T-helper 2 cell treated with Interferon-gamma antibody and Interleukin-4, amounts not matched to agents 5 μg/mL and 100 μg/mL, for 36 hours (primary cell): Measurements from ENCODE around the gene SLC28A1.

Experiments
- DNase-seq: peaks from one replicate; pipeline ENCODE4 v3.0.0; 2021; ENCODE audit warnings: low spot score
- H3K27ac Mint-ChIP-seq: one replicate; pipeline ENCODE4 v1.8.0; 2021; ENCODE audit warnings: mild to moderate bottlenecking, mixed read lengths
- H3K27me3 Mint-ChIP-seq: one replicate; pipeline ENCODE4 v1.8.0; 2021; ENCODE audit warnings: low read depth, mixed read lengths
- H3K36me3 Mint-ChIP-seq: one replicate; pipeline ENCODE4 v1.8.0; 2021; ENCODE audit warnings: low read depth, mixed read lengths
- H3K4me1 Mint-ChIP-seq: one replicate; pipeline ENCODE4 v1.8.0; 2021; ENCODE audit warnings: low read depth, mixed read lengths
- H3K4me3 Mint-ChIP-seq: one replicate; pipeline ENCODE4 v1.8.0; 2022; ENCODE audit warnings: mild to moderate bottlenecking, moderate library complexity, mixed read lengths
- H3K9me3 Mint-ChIP-seq: one replicate; pipeline ENCODE4 v1.8.0; 2021; ENCODE audit warnings: mixed read lengths

The SLC28A1 gene

DNA sequence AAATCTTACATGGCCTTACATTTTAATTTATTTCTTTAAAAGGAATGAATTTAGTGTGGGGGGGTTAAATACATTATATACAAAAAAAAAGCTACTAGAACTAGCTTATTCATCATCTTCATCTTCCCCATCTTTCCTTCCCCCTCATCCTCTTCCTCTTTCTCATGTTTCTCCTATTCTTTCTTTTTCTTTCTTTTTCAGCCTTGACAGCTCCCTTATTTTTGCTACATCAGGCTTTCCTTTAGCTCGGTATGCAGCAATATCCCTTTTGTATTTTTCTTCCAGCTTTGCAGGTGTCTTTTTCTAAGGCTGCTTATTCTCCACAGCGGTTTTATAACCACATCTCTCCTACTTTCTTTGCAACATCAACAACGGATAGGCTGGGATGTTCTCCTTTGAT is 55.9 kb downstream of the SLC28A1 start:
- Mint-ChIP-seq H3K4me3 (no peak overlapping the region), H3K4me1 (no peaks in the 10 kb centered on the region), H3K27me3 (peaks cover 10% of the 10 kb centered on the region), H3K9me3 (no peaks in the 10 kb centered on the region), H3K36me3 (no peaks in the 10 kb centered on the region), H3K27ac (no peak overlapping the region)
- DNase-seq: no peak

DNA sequence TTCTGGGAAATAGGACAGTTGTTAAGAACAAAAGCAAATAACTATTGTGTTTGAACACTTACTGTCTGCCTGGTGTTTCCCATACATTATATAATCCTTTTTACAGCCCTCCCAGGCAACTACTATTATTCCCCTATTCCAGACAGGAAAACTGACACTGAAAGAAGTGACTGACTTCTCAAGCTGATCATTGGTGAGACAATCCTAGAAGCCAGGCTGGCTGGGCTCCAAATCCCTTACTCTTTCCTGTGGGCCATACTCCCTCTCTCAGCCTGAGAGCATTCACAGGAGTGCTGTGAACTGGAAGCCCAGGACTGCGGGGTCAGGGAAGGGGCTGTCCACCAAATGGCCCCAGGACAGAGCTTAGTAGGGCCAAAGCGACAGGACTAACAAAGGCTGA is 58.0 kb downstream of the SLC28A1 start:
- Mint-ChIP-seq H3K4me3 (no peak overlapping the region), H3K36me3 (no peaks in the 10 kb centered on the region), H3K27ac (no peak overlapping the region), H3K27me3 (peaks cover 12% of the 10 kb centered on the region), H3K4me1 (no peaks in the 10 kb centered on the region), H3K9me3 (no peaks in the 10 kb centered on the region)
- DNase-seq: no peak

DNA sequence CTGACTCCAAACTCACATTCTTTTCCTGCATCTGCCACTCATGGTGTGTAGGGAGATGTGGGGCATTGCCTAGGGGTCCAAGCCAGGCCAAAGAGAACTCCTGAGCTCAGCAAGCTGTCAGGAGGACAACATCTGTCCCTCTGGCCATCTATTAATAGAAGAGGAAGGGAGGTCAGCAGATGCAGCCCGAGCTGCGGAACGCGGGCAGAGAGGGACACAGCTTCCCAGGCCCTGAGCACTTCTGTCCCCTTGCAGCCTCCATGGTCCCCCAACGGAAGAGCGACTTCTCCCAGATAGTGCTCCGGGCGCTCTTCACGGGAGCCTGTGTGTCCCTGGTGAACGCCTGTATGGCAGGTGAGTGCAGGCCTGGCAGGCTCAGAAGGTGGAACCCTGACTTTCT is 59.8 kb downstream of the SLC28A1 start:
- DNase-seq: no peak
- H3K4me1 Mint-ChIP-seq: no peaks in the 10 kb centered on the region

DNA sequence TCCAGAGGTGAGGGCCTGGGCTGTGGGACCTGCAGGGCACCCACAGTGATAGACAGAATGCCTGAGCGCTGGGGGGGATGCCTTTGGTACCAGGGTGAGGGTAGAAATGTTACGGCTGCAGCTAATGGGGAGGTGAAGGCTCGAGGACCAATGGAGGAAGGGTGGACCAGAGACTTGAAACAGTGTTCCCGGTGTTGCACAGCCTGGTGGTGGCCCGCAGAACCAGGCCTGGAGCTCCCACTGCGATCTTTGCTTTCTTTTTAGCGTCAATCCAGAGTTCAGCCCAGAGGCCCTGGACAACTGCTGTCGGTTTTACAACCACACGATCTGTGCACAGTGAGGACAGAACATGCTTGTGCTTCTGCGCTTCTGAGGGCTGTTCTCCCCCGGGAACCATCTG is 60.4 kb downstream of the SLC28A1 start:
- H3K27ac Mint-ChIP-seq: no peak overlapping the region
- H3K36me3 Mint-ChIP-seq: no peaks in the 10 kb centered on the region
- no peaks in the 10 kb centered on the region for H3K9me3 Mint-ChIP-seq
- DNase-seq: no peak
- H3K4me1 Mint-ChIP-seq: no peaks in the 10 kb centered on the region
- H3K4me3 Mint-ChIP-seq: no peak overlapping the region
- peaks cover 5% of the 10 kb centered on the region for H3K27me3 Mint-ChIP-seq

More for the DNA sequence above, 59.8 kb downstream of the SLC28A1 start:
- H3K36me3 Mint-ChIP-seq: no peaks in the 10 kb centered on the region
- H3K4me3 Mint-ChIP-seq: no peak overlapping the region
- no peaks in the 10 kb centered on the region for H3K9me3 Mint-ChIP-seq
- peaks cover 3% of the 10 kb centered on the region for H3K27me3 Mint-ChIP-seq
- no peak overlapping the region for H3K27ac Mint-ChIP-seq

DNA sequence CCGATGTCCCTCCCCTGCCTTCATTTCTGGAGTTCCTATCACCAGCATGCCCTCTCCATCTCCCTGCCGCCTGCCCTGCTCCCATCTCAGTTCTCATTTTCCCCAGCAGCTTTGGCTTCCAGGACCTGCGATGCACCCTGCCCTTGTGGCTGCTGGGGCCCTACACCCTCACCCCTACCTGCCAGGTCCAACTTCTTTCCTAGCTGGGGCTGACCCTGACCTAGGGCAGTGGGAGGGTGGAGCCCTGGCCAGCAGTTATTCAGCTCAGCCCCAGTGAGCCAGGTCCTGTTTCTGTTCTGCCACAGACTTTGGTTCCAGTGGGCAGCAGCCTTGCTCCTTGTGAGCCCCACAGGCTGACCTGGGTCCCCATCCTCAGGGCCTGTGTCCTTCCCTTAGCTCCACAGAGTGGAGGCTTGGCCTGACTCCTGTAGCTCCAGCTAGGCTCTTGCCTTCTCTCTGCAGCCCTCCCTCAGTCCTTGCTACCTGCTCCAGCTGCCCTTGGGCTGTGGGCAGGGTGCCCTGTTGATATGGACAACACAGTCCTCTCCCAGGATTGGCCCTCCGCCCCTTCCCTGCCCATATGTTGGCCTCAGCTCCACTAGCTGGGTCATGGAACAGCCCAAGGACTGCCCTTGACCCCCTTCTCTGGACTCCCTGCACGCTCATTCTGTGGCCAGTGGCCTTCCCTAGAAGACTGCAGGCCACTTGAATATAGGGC is 62.5 kb downstream of the SLC28A1 start:
- no peak overlapping the region for H3K27ac Mint-ChIP-seq
- H3K9me3 Mint-ChIP-seq: no peaks in the 10 kb centered on the region
- DNase-seq: no peak
- H3K27me3 Mint-ChIP-seq: peaks cover 16% of the 10 kb centered on the region
- H3K36me3 Mint-ChIP-seq: no peaks in the 10 kb centered on the region
- no peaks in the 10 kb centered on the region for H3K4me1 Mint-ChIP-seq
- no peak overlapping the region for H3K4me3 Mint-ChIP-seq

DNA sequence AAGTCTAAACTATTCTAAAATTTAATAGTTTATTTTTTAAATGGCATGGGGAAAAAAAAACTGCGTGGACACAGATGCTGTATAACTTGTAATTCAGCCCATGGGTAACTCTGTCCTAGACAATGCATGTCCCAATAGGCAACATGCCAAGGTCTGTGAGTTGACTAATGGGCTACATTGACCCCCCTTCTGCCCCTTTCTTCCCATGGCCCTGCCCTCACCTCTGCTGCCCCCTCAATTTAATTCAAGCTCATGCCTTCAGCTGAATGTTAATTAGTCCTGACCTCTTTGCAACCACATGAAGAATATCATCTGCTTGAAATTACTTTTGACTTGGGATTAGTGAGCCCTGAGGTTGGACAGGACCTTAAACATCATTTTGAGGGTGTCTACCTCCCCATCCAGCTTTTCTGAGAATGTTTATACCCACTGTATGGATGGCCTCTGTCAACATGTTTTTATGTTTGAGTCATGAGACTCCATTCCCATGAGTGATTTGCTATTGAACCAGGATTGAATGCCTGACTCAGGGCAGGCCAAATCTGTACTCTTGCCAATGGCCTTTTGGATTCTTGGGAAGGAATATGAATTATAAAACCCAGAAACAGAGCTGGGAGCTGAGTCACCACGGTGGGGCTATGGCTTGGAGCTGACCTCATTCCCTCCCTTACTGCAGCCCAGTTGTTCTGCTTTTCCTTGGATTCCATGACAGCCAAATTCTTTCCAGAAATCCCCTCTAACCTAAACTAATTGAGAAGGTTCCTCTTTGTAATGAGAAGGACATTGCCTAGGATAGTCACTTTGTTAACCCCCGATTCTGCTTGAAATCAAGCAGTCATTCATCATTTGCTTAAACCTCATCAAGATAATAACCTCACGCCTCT is 63.7 kb downstream of the SLC28A1 start:
- no peaks in the 10 kb centered on the region for H3K36me3 Mint-ChIP-seq
- DNase-seq: no peak
- no peak overlapping the region for H3K27ac Mint-ChIP-seq
- peaks cover 19% of the 10 kb centered on the region for H3K27me3 Mint-ChIP-seq
- no peaks in the 10 kb centered on the region for H3K9me3 Mint-ChIP-seq
- no peaks in the 10 kb centered on the region for H3K4me1 Mint-ChIP-seq
- no peak overlapping the region for H3K4me3 Mint-ChIP-seq

DNA sequence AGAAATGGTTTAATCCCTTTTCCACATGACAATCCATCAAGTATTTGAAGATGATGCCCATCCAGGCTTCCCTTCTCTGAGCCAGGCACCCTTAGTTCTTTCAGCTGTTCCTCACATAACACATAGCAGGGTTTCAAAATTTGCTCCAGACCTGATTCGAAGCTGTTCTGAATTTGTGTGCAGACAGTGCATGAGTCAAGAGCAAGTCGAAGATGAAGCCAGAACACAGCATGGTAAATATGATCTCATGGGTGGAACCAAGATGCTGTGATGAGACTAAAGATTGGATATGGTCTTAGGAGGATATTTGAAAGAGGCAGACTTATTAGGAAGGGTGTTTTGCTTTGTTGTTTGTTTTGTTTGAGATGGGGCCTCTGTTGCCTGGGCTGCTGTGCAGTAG is 64.6 kb downstream of the SLC28A1 start:
- Mint-ChIP-seq H3K4me3 (no peak overlapping the region), H3K27me3 (peaks cover 19% of the 10 kb centered on the region), H3K4me1 (no peaks in the 10 kb centered on the region), H3K27ac (no peak overlapping the region), H3K9me3 (no peaks in the 10 kb centered on the region), H3K36me3 (no peaks in the 10 kb centered on the region)
- no peak for DNase-seq

DNA sequence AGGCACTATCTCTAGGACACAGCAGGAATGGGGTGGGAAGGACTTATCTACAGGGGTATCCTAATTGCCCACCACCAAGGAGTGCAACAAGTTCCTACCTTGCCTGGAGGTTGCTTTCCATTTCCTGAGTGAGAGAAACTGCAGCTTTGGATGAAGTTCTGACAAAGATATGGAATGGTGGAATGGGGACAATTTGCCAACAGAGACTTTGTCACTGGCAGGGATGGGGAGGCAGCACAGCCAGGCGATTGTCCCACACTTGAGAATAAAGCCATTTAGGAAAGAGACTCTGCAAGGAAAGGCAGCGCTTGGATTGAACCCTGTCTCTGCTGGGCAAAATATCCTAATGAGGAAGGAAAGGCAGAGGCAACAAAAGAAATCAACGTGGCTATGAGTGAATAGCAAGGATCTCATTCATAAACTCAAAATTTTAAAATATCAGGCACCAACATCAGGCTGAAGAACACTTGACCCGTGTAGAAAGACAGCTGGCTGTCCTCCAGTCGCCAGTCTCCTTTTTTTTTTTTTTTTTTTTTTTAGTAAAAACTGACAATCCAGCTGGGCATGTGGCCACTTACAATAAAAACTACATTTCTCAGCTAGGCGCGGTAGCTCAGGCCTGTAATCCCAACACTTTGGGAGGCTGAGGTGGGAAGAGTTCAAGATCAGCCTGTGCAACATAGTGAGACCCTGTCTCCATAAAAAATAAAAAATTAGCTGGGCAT is 65.5 kb downstream of the SLC28A1 start:
- H3K4me3 Mint-ChIP-seq: no peak overlapping the region
- H3K4me1 Mint-ChIP-seq: no peaks in the 10 kb centered on the region
- H3K9me3 Mint-ChIP-seq: no peaks in the 10 kb centered on the region
- peaks cover 22% of the 10 kb centered on the region for H3K27me3 Mint-ChIP-seq
- no peak overlapping the region for H3K27ac Mint-ChIP-seq
- DNase-seq: no peak
- H3K36me3 Mint-ChIP-seq: no peaks in the 10 kb centered on the region

DNA sequence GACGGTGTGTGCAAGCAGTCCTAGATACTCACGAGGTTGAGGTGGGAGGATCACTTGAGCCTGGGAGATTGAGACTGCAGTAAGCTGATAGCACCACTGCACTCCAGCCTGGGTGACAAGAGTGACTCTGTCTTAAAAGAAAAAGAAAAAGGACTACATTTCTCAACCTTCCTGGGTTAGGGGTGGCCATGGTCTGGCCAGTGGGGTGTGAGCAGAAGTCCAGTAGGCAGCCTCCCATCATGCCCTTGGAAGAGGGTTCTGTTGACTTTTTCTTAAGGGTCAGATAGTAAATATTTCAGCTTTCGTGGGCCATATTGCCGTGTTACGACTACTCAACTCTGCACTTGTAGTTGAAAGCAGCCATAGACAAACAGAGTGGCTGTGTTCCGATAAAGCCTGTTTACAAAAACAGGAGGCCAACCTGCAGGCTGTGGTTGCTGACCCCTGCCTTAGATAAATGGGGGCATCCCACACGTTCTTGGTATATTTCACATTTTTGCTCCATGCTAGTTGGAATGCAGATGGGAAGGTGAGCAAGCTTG is 66.2 kb downstream of the SLC28A1 start:
- H3K36me3 Mint-ChIP-seq: no peaks in the 10 kb centered on the region
- H3K9me3 Mint-ChIP-seq: no peaks in the 10 kb centered on the region
- no peak for DNase-seq
- H3K27me3 Mint-ChIP-seq: peaks cover 28% of the 10 kb centered on the region
- no peaks in the 10 kb centered on the region for H3K4me1 Mint-ChIP-seq
- H3K27ac Mint-ChIP-seq: no peak overlapping the region
- no peak overlapping the region for H3K4me3 Mint-ChIP-seq

DNA sequence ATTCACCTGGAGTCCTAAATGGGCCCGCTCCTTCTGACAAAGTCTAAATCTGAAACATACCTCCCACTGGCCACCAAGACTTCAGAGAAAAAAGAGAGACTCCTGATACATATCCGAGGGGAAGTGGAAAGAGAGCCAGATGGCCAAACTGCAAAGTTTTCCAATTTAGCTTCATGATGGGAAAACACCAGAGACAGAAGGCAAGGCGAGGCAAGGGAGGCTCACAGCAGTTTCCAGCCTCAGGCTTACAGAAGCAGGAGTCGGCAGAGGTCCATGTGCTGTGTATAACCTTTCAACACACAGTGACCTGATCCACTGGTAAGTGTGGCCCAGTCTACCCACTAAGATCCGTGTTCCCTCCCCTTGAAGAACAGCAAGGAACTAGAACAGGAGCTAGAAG is 67.3 kb downstream of the SLC28A1 start:
- no peak for DNase-seq
- Mint-ChIP-seq H3K27me3 (peaks cover 36% of the 10 kb centered on the region), H3K27ac (no peak overlapping the region), H3K4me1 (no peaks in the 10 kb centered on the region), H3K9me3 (no peaks in the 10 kb centered on the region), H3K36me3 (no peaks in the 10 kb centered on the region), H3K4me3 (no peak overlapping the region)

DNA sequence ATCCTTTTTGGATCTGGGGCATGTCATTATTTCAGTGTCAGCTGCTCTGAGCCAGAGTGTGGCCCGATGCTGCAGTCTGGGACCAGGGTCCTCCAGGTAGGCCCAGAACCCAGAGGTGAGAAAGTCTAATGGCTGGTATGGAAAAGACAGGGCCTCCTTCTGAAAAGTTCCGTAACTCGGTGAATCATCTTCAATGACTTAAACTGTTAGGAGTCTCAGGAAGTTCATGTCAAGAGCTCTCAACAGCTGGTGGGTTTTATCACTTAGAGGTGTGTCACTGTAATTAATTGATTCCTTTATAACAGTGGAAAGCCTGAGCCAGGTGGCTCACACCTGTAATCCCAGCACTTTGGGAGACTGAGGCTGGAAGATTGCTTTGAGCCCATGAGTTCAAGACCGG is 68.7 kb downstream of the SLC28A1 start:
- Mint-ChIP-seq H3K4me3 (no peak overlapping the region), H3K4me1 (no peaks in the 10 kb centered on the region), H3K27ac (no peak overlapping the region), H3K9me3 (no peaks in the 10 kb centered on the region), H3K27me3 (peaks cover 46% of the 10 kb centered on the region), H3K36me3 (no peaks in the 10 kb centered on the region)
- DNase-seq: no peak

DNA sequence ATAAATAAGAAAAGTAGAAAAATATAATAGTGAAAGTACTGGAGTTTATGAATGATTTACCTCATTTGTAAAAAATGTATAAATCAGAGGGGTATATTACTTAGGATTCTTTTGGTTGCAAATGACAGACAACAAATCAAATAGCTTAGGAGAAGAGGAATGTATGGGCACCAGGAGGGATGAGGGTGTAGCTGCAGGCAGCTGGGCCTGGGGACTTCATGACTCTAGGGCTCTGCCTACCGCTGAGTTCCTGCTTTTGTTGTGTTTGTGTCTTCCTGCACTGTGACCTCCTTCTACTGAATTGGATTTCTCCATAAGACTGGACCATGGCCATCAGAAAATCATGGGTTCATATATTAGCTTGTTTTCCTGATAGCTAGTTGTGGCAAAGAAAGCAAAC is 69.3 kb downstream of the SLC28A1 start:
- no peak overlapping the region for H3K4me3 Mint-ChIP-seq
- no peaks in the 10 kb centered on the region for H3K4me1 Mint-ChIP-seq
- no peak overlapping the region for H3K27ac Mint-ChIP-seq
- no peaks in the 10 kb centered on the region for H3K9me3 Mint-ChIP-seq
- no peaks in the 10 kb centered on the region for H3K36me3 Mint-ChIP-seq
- H3K27me3 Mint-ChIP-seq: peaks cover 47% of the 10 kb centered on the region
- no peak for DNase-seq

DNA sequence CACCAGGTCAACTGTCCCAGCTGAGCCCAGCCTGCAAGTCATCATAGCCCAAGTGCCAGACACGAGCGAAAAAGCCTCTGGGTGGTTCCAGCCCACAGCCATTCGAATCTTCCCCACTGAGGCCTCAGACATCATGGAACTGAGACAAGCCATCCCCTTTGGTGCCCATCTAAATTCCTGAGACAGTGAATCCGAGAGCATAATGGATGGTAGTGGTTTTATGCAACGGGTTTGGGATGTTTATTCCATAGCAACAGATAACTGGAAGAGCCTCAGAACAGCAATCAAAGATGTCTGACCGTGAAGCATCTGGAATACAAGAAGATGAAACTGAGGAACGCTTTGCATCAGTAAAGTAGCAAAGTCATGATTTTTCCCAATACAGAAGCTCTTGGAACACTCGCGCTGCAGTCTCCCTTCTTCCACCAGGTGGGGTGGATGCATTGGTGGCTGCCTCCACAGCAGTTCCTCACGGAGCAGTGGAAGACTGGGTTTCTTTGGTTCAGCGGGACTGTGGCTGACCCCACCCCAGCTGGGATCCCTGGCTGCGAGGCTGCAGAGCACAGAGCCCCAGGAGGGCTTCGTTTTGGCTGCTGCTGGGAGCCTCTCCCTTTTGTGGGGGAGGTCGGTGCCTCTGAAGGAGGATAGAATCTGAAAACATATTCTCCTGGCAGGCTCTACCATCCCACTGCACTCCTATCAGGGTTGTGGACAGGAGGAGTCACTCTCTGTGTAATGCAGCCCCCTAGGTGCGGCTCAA is 70.8 kb downstream of the SLC28A1 start:
- Mint-ChIP-seq H3K9me3 (no peaks in the 10 kb centered on the region), H3K36me3 (no peaks in the 10 kb centered on the region), H3K4me3 (no peak overlapping the region), H3K27me3 (peaks cover 48% of the 10 kb centered on the region), H3K4me1 (peaks cover 4% of the 10 kb centered on the region), H3K27ac (no peak overlapping the region)
- no peak for DNase-seq
